ENCODE measurements around the gene EML4. TPM values are rescaled to one million over a fixed set of nuclear protein-coding genes. Genes with fewer than 3 reads are reported as not detected.

Gene EML4
- total and polyA plus RNA-seq, 3 experiments from 2014 or later: 58.0 to 70.8 (median 61.5) TPM

DNA sequence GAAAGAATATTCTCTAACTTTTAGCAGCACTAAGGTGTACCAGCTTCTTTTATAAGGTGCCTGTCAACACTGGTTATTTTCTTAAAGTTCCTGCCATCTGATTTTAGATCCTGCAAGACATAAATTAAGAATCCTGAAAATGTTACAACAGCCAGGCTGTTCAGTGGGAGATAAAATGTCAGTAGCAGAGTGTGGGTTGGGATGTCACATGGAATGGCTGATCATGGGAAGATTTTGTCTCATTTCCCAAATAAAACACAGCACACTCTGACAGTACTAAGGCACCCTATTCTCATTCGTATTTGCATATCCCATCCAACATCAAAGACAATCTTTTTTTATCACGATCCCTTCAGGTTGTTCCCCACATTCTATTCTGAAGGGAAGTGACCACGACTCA is 194.3 kb downstream of the EML4 start:
- no peaks in the 10 kb centered on the region for H3K9me3 Mint-ChIP-seq
- H3K27ac Mint-ChIP-seq: no peak overlapping the region
- Histone ChIP-seq H3K27me3 (ENCODE audit: insufficient read depth, low read length, poor library complexity, severe bottlenecking) (no peaks in the 10 kb centered on the region), H3K4me3 (ENCODE audit: low read length) (no peak overlapping the region), H3K27ac (ENCODE audit: low read depth, low read length) (no peak overlapping the region), H3K4me1 (ENCODE audit: insufficient read depth, low read length) (peaks cover 30% of the 10 kb centered on the region), H3K9me3 (ENCODE audit: low read length) (no peaks in the 10 kb centered on the region), H3K36me3 (ENCODE audit: insufficient read depth, low read length) (no peaks in the 10 kb centered on the region)
- peaks cover 0 to 11% (median 0%) of the 10 kb centered on the region in 3 donors for H3K36me3 Mint-ChIP-seq
- DNase-seq: no peak
- H3K27me3 Mint-ChIP-seq: peaks cover 3 to 13% of the 10 kb centered on the region in 2 donors
- ChIA-PET CTCF (no interaction called here), POLR2A (no interaction called here)
- peaks cover 29 to 34% (median 30%) of the 10 kb centered on the region in 3 donors for H3K4me1 Mint-ChIP-seq
- H3K4me3 Mint-ChIP-seq: no peak overlapping the region

DNA sequence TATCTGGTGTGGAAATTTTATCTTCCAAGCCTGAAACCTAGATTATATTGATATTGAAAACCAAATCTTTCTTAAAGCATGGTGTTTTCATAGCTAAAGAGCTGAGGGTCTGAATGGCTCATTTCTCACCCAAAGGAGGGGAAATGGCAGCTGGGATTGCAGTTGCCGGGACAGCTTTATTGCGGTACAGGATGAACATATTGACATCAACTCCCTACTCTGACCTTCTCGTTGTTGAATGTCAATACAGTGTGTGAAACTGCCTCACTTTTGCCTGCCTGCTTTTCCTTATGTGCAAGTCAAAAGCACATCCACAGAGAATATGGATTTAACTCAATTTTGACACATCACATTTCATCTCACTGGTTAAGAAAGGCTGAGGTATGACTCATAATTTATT is 195.5 kb downstream of the EML4 start:
- POLR2A ChIA-PET: no interaction called here
- H3K27me3 ChIP-seq (ENCODE audit: insufficient read depth, low read length, poor library complexity, severe bottlenecking): no peaks in the 10 kb centered on the region
- Mint-ChIP-seq H3K27me3 (peaks cover 3 to 16% of the 10 kb centered on the region in 2 donors), H3K36me3 (peaks cover 0 to 11% (median 0%) of the 10 kb centered on the region in 3 donors), H3K27ac (no peak overlapping the region), H3K4me1 (peaks cover 17 to 22% (median 18%) of the 10 kb centered on the region in 3 donors), H3K4me3 (peak overlapping the region in 1 of 7 donors; percentile 12), H3K9me3 (no peaks in the 10 kb centered on the region)
- DNase-seq: no peak
- H3K36me3 ChIP-seq (ENCODE audit: insufficient read depth, low read length): no peaks in the 10 kb centered on the region
- CTCF ChIA-PET: no interaction called here
- peaks cover 18% of the 10 kb centered on the region for H3K4me1 ChIP-seq (ENCODE audit: insufficient read depth, low read length)
- no peaks in the 10 kb centered on the region for H3K9me3 ChIP-seq (ENCODE audit: low read length)
- H3K4me3 ChIP-seq (ENCODE audit: low read length): no peak overlapping the region
- H3K27ac ChIP-seq (ENCODE audit: low read depth, low read length): no peak overlapping the region

- Mint-ChIP-seq H3K36me3 (peaks cover 0 to 1% (median 0%) of the 10 kb centered on the region in 3 donors), H3K27ac (no peak overlapping the region), H3K4me3 (no peak overlapping the region), H3K4me1 (peaks cover 8 to 11% (median 10%) of the 10 kb centered on the region in 3 donors), H3K9me3 (no peaks in the 10 kb centered on the region), H3K27me3 (peaks cover 3 to 16% of the 10 kb centered on the region in 2 donors)
- Histone ChIP-seq H3K36me3 (ENCODE audit: insufficient read depth, low read length) (no peaks in the 10 kb centered on the region), H3K4me1 (ENCODE audit: insufficient read depth, low read length) (peaks cover 10% of the 10 kb centered on the region), H3K27ac (ENCODE audit: low read depth, low read length) (no peak overlapping the region), H3K4me3 (ENCODE audit: low read length) (no peak overlapping the region), H3K9me3 (ENCODE audit: low read length) (no peaks in the 10 kb centered on the region), H3K27me3 (ENCODE audit: insufficient read depth, low read length, poor library complexity, severe bottlenecking) (no peaks in the 10 kb centered on the region)
- POLR2A ChIA-PET: no interaction called here
- no peak for DNase-seq
- CTCF ChIA-PET: no interaction called here
Observed at GRCh38 chr2:42366411-42366810, 197.3 kb downstream of the EML4 start.

DNA sequence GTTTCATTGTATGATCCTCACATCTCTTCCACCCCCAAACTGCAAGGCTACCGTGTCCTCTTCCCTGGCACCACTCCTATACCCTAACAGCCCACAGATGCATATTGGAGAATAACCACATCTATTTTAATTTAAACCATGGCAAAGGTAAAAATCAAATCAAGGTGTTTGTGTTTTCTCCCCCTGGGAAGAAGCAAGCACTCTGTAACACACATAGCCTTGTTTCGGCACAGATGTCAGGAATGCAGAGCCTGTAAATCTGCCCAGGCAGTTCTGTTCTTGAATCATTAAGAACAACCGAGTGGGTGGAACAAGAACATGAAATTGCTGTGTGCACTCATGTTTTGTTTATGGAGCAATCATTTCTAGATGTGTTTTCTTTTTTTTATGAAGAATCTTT is 198.7 kb downstream of the EML4 start:
- peak overlapping the region in 1 of 7 donors; percentile 53 for H3K4me3 Mint-ChIP-seq
- CTCF ChIA-PET: no interaction called here
- peaks cover 0 to 2% (median 0%) of the 10 kb centered on the region in 3 donors for H3K4me1 Mint-ChIP-seq
- Histone ChIP-seq H3K27ac (ENCODE audit: low read depth, low read length) (no peak overlapping the region), H3K4me3 (ENCODE audit: low read length) (no peak overlapping the region), H3K4me1 (ENCODE audit: insufficient read depth, low read length) (no peaks in the 10 kb centered on the region), H3K27me3 (ENCODE audit: insufficient read depth, low read length, poor library complexity, severe bottlenecking) (no peaks in the 10 kb centered on the region), H3K36me3 (ENCODE audit: insufficient read depth, low read length) (no peaks in the 10 kb centered on the region), H3K9me3 (ENCODE audit: low read length) (no peaks in the 10 kb centered on the region)
- H3K36me3 Mint-ChIP-seq: no peaks in the 10 kb centered on the region
- POLR2A ChIA-PET: no interaction called here
- no peak for DNase-seq
- H3K9me3 Mint-ChIP-seq: no peaks in the 10 kb centered on the region
- H3K27ac Mint-ChIP-seq: peak overlapping the region in 1 of 8 donors; percentile 3
- H3K27me3 Mint-ChIP-seq: peaks cover 5 to 16% of the 10 kb centered on the region in 2 donors

DNA sequence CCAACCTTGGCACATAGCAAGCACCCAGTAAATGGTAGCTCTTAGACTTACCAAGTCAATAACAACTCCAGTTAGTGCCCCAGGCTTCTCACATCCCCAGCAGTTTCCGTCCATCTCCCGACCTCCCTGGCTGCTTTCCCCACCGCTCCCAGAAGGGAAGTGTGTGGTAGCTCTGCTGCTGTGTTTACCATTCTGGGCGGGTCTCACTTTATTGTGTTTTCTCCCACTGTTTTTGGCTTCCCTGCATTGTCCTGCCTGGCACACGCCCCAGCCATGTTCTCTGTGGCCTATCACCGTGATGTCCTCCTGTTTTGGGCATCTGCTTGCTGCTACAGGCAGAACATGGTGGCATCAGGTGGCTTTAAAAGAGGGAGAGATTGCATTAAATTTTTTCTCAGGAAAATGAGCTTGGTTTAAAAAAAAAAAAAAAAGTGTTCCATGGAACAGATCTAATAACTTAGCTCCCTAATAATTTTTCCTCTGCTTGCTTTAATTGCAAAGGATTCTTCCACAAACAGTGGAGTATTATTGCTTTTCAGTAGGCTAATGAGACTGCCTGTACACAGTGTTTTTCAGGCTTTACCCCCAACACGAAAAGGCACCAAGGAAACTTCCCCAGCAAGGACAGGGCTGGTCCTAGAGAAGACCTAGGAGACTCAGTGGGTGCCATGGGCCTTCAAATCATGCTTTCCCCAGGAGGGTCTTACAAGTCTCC is 199.8 kb downstream of the EML4 start:
- H3K4me1 ChIP-seq (ENCODE audit: insufficient read depth, low read length): no peaks in the 10 kb centered on the region
- no peak overlapping the region for H3K4me3 ChIP-seq (ENCODE audit: low read length)
- no peaks in the 10 kb centered on the region for H3K36me3 ChIP-seq (ENCODE audit: insufficient read depth, low read length)
- CTCF ChIA-PET: no interaction called here
- Mint-ChIP-seq H3K27me3 (peaks cover 5 to 16% of the 10 kb centered on the region in 2 donors), H3K27ac (no peak overlapping the region), H3K4me3 (no peak overlapping the region), H3K9me3 (no peaks in the 10 kb centered on the region), H3K4me1 (peaks cover 0 to 2% (median 0%) of the 10 kb centered on the region in 3 donors), H3K36me3 (no peaks in the 10 kb centered on the region)
- no peak overlapping the region for H3K27ac ChIP-seq (ENCODE audit: low read depth, low read length)
- DNase-seq: no peak
- POLR2A ChIA-PET: no interaction called here
- H3K27me3 ChIP-seq (ENCODE audit: insufficient read depth, low read length, poor library complexity, severe bottlenecking): no peaks in the 10 kb centered on the region
- no peaks in the 10 kb centered on the region for H3K9me3 ChIP-seq (ENCODE audit: low read length)

DNA sequence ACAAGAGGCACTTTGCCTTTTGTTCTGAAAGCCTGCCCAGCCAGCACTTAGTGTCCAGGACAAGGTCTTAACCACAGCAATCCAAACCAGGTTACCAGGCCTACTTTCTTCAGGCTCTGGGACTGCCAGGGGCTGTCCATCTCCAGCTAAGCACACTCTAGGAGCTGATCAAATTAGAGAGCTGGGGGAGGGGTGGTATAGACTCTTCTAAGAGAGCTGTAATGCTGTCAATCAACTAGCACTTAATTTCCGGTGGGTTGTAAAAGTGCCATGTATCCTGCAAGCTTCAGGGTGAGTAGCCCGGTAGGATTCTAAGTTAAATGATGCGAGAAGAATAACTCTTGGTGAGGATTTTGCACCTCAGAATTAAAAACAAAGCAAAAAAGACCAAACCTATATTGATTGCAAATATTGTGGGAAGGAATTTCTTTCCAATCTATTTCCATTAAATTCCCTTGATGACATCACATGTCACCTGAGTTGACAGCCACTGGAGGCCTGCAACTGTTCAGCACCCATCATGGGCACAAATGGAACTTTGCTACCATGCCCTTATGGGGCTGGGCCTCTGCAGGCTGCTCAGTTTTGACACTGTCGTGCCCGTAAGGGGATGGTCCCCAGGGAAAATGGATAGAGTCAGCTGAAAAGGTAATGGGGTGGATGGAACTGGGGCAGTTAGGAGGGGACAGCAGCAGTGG is 200.5 kb downstream of the EML4 start:
- peaks cover 4 to 16% of the 10 kb centered on the region in 2 donors for H3K27me3 Mint-ChIP-seq
- CTCF ChIA-PET: no interaction called here

DNA sequence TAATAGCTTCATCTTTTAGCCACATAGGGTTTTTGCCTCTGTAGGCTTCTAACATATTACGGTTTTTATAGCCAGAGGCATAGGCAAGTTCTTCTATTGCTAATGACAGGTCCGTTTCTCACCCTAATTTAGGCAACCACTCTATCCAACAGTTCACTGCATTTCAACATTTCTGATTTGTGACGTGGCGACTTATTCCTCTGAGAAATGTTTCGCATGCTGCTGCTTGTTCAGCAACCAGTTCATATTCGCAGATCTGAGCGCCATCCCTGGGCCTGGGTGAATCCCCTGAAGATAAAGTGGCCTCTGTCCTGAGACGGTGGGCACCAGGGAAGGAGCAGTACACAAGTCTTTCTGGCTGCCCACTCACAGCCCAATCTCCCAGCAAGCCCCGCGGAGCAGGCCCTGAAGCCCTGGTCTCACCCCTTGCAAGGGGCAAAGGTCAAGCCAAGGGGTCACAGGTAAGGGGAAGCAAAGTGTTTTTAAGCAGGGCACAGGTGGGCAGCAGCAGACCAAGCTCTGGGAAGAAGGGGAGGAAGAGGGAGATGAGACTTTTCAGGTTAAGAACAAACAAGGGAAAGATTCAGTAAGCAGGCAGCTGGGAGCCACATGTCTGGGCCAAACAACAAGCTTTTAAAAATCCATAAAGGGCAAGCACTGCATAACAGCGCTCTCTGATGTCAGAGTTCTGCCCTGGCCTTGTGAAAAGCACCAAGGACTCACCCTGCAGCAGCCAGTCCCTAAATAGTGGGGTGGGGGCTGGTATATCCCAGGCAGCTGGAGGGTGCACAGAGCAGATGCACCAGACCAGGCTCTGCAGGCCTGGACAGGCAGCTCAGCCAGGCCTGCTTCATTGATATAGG is 202.7 kb downstream of the EML4 start:
- Histone ChIP-seq H3K27ac (ENCODE audit: low read depth, low read length) (no peak overlapping the region), H3K27me3 (ENCODE audit: insufficient read depth, low read length, poor library complexity, severe bottlenecking) (no peaks in the 10 kb centered on the region), H3K36me3 (ENCODE audit: insufficient read depth, low read length) (no peaks in the 10 kb centered on the region), H3K4me3 (ENCODE audit: low read length) (no peak overlapping the region), H3K9me3 (ENCODE audit: low read length) (no peaks in the 10 kb centered on the region), H3K4me1 (ENCODE audit: insufficient read depth, low read length) (no peaks in the 10 kb centered on the region)
- Mint-ChIP-seq H3K4me3 (no peak overlapping the region), H3K4me1 (peaks cover 0 to 2% (median 0%) of the 10 kb centered on the region in 3 donors), H3K27me3 (peaks cover 6 to 11% of the 10 kb centered on the region in 2 donors), H3K9me3 (no peaks in the 10 kb centered on the region), H3K36me3 (no peaks in the 10 kb centered on the region), H3K27ac (peak overlapping the region in 1 of 8 donors; percentile 36)
- ChIA-PET CTCF (no interaction called here), POLR2A (interaction anchor here (0.7 kb wide), 1 partner anchor 11 kb away, joined by 5 read pairs; the partner anchor contains the start of gene COX7A2L)
- no peak for DNase-seq

More for the DNA sequence above, 200.5 kb downstream of the EML4 start:
- Histone ChIP-seq H3K4me3 (ENCODE audit: low read length) (no peak overlapping the region), H3K27ac (ENCODE audit: low read depth, low read length) (no peak overlapping the region), H3K4me1 (ENCODE audit: insufficient read depth, low read length) (no peaks in the 10 kb centered on the region), H3K36me3 (ENCODE audit: insufficient read depth, low read length) (no peaks in the 10 kb centered on the region), H3K27me3 (ENCODE audit: insufficient read depth, low read length, poor library complexity, severe bottlenecking) (no peaks in the 10 kb centered on the region), H3K9me3 (ENCODE audit: low read length) (no peaks in the 10 kb centered on the region)
- Mint-ChIP-seq H3K36me3 (no peaks in the 10 kb centered on the region), H3K27ac (no peak overlapping the region), H3K4me3 (no peak overlapping the region), H3K9me3 (no peaks in the 10 kb centered on the region), H3K4me1 (peaks cover 0 to 2% (median 0%) of the 10 kb centered on the region in 3 donors)
- POLR2A ChIA-PET: no interaction called here
- DNase-seq: no peak

Measured in CD8-positive, alpha-beta memory T cell (primary cell).